ENCODE results near the gene BDKRB2.

Gene BDKRB2

GRCh38 chr14:96261772-96262655, 57.4 kb downstream of the BDKRB2 start:
- no peak for TF ChIP-seq CTCF (IDR thresholded peaks at IDR 0.05; ENCODE audit: control extremely low read depth, extremely low read depth, low read depth, missing control alignments)
- ChIA-PET POLR2A (no interaction called here), CTCF (interaction anchor here (0.8 to 2.0 kb wide), 9 partner anchors 9 to 161 kb away, joined by 3 to 9 read pairs (median 3); no protein-coding TSS in a partner anchor)
- DNase-seq (ENCODE audit: extremely low spot score) = no peak

GRCh38 chr14:96263347-96264199, 58.9 kb downstream of the BDKRB2 start:
- TF ChIP-seq CTCF (IDR thresholded peaks at IDR 0.05; ENCODE audit: control extremely low read depth, extremely low read depth, low read depth, missing control alignments) = no peak
- DNase-seq (ENCODE audit: extremely low spot score) = no peak
- ChIA-PET CTCF (interaction anchor here (0.9 to 1.8 kb wide), 3 partner anchors 10 to 163 kb away, joined by 4 to 9 read pairs (median 7); no protein-coding TSS in a partner anchor), POLR2A (no interaction called here)

- TF ChIP-seq CTCF (IDR thresholded peaks at IDR 0.05; ENCODE audit: control extremely low read depth, extremely low read depth, low read depth, missing control alignments) = no peak
- ChIA-PET CTCF (interaction anchor here (1.5 to 1.8 kb wide), 2 partner anchors 12 to 163 kb away, joined by 3 to 7 read pairs; no protein-coding TSS in a partner anchor), POLR2A (no interaction called here)
- no peak for DNase-seq (ENCODE audit: extremely low spot score)
These were observed 59.5 kb downstream of the BDKRB2 start for GRCh38 chr14:96264200-96264553.

- TF ChIP-seq CTCF (IDR thresholded peaks at IDR 0.05; ENCODE audit: control extremely low read depth, extremely low read depth, low read depth, missing control alignments) = no peak
- no peak for DNase-seq (ENCODE audit: extremely low spot score)
- ChIA-PET POLR2A (no interaction called here), CTCF (interaction anchor here (1.5 to 1.8 kb wide), 2 partner anchors 11 to 164 kb away, joined by 3 to 7 read pairs; no protein-coding TSS in a partner anchor)
These were observed 60.2 kb downstream of the BDKRB2 start for GRCh38 chr14:96264853-96265252.

GRCh38 chr14:96265383-96266095, 60.9 kb downstream of the BDKRB2 start:
- POLR2A ChIA-PET = no interaction called here
- TF ChIP-seq CTCF (IDR thresholded peaks at IDR 0.05; ENCODE audit: control extremely low read depth, extremely low read depth, low read depth, missing control alignments) = no peak
- CTCF ChIA-PET = interaction anchor here (1.5 to 1.8 kb wide), 2 partner anchors 10 to 164 kb away, joined by 3 to 7 read pairs; no protein-coding TSS in a partner anchor
- DNase-seq (ENCODE audit: extremely low spot score) = no peak

GRCh38 chr14:96267336-96267735, 62.7 kb downstream of the BDKRB2 start:
- ChIA-PET POLR2A (no interaction called here), CTCF (no interaction called here)
- no peak for TF ChIP-seq CTCF (IDR thresholded peaks at IDR 0.05; ENCODE audit: control extremely low read depth, extremely low read depth, low read depth, missing control alignments)
- no peak for DNase-seq (ENCODE audit: extremely low spot score)
